Skeletal muscle cell (primary cell): ENCODE measurements around the gene LIMK1.
"Not testable (repeated sequence)": the region's sequence is repeated elsewhere in the genome, so short reads cannot be mapped to it uniquely, and the experiment has no call there.

Experiments used
- DNase-seq: peaks from one replicate; pipeline ENCODE4 v3.0.0-alpha.2; 2010; ENCODE audit warnings: low read depth
- H3K4me3 ChIP-seq: 2 replicates; pipeline ENCODE4 v1.5.1; 2011; ENCODE audit warnings: low read depth, mild to moderate bottlenecking, control low read depth, low read length, moderate library complexity

The LIMK1 gene

DNA sequence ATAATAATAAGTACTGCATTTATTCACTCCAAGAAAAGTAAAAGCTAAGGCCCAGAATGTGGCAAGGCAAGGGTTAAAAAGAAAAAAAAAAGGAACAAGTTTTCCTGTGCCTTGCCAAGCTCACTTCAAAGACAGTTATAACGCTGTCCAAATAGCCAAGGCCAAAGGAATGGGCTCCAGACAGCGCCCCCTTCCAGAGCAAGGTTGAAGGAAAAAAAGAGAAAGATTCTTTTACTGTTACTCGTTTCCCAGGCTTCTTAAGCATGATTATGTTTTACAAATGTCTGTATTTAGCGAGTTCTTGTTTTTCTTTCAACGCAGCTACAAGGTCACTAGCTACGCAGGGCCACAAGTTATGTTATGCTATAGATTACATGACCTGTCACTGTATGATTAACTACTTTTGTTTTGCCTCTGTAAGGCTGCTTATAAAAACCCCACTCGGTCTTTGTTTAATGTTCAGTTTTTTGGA lies 81.4 kb downstream of the LIMK1 start:
- H3K4me3 ChIP-seq, result no peak overlapping the region
- no peak for DNase-seq

DNA sequence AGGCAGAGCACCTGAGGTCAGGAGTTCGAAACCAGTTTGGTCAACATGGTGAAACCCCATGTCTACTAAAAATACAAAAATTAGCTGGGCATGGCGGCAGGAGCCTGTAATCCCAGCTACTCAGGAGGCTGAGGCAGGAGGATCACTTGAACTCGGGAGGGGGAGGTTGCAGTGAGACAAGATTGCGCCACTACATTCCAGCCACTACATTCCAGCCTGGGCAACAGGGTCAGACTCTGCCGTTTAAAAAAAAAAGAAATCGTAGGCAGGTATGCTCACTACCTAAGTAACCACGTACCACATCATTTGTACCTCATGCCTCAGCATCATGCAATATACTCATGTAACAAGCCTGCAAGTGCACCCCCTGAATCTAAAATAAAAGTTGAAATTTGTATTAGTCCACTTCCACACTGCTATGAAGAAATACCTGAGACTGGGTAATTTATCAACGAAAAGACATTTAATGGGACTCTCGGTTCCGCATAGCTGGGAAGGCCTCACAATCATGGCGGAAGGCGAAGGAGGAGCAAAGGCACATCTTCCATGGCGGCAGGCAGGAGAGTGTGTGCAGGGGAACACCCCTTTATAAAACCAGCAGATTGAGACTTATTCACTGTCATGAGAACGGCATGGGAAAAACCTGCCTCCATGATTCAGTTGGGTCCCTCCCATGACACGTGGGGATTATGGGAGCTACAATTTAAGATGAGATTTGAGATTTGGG lies 82.4 kb downstream of the LIMK1 start:
- no peak overlapping the region for H3K4me3 ChIP-seq
- no peak for DNase-seq

- H3K4me3 ChIP-seq, DNase-seq: not testable (repeated sequence)
Observed at GRCh38 chr7:74167324-74167723, 83.7 kb downstream of the LIMK1 start.
